ENCODE data around the gene TK2. TPM values are rescaled to one million over a fixed set of nuclear protein-coding genes. Genes with fewer than 3 reads are reported as not detected.

Gene TK2
- total RNA-seq, 3 donors from 2014 or later, result 14.4 to 29.4 (median 17.8) TPM

- DNase-seq (no peak), ATAC-seq (no peak)
- Histone ChIP-seq H3K9me3 (no peaks in the 10 kb centered on the region), H3K4me1 (ENCODE audit: low read depth) (peaks cover 22% of the 10 kb centered on the region), H3K4me3 (no peak overlapping the region), H3K36me3 (ENCODE audit: low read depth) (peaks cover 4% of the 10 kb centered on the region)
- intact Hi-C loops (cut with DNase I, micrococcal nuclease), result no loop called here
- no peak for TF ChIP-seq CTCF (IDR thresholded peaks at IDR 0.05)
Observed at GRCh38 chr16:66521252-66521713, 28.6 kb downstream of the TK2 start.

- DNase-seq (no peak), ATAC-seq (no peak)
- Histone ChIP-seq H3K4me1 (ENCODE audit: low read depth) (peaks cover 24% of the 10 kb centered on the region), H3K9me3 (no peaks in the 10 kb centered on the region), H3K4me3 (no peak overlapping the region), H3K36me3 (ENCODE audit: low read depth) (peaks cover 4% of the 10 kb centered on the region)
- intact Hi-C loops (cut with DNase I, micrococcal nuclease), result no loop called here
- TF ChIP-seq CTCF (IDR thresholded peaks at IDR 0.05), result no peak
Observed at GRCh38 chr16:66520406-66521170, 29.3 kb downstream of the TK2 start.

GRCh38 chr16:66519482-66520373 is 30.2 kb downstream of the TK2 start:
- intact Hi-C loops (cut with DNase I, micrococcal nuclease), result no loop called here
- no peak for ATAC-seq
- Histone ChIP-seq H3K4me1 (ENCODE audit: low read depth) (peaks cover 24% of the 10 kb centered on the region), H3K36me3 (ENCODE audit: low read depth) (peaks cover 4% of the 10 kb centered on the region), H3K9me3 (no peaks in the 10 kb centered on the region), H3K4me3 (no peak overlapping the region)
- DNase-seq, result no peak
- no peak for TF ChIP-seq CTCF (IDR thresholded peaks at IDR 0.05)

DNA sequence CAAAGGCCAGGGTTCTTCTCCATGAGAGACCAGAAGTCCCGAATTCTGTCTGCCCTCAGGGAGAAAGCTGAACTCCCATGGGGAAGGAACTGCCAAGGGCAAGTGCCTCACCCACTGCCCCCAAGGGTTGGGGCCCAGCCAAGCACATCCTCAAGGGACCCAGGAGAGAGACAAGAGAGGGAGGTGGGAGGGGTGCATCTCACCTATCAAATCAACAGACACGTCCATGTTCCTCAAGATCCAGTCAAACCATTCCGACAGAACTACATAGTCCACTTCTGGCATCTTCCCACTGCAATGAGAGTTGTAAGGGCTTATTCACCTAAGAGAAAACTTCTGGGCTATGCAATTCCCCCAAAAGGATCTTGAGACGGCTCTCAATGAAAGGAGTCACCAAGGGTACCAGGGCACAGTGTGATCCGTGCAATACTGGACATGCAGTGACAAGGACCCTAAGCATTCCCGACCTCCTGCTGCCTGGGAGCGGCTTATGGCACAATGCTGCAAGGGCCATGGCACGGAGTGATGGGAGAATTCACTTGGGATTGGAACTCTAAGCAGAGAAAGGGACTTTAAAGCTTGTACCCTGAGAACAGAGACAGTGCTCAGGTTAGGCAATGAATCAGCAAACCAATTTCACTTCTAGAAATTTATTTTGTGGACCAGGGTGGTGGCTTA is 32.2 kb downstream of the TK2 start:
- DNase-seq, result peak in 1 of 3 donors; percentile 58
- intact Hi-C loops (cut with DNase I, micrococcal nuclease), result no loop called here

More for the DNA sequence above, 32.2 kb downstream of the TK2 start:
- peaks cover 4% of the 10 kb centered on the region for H3K36me3 ChIP-seq (ENCODE audit: low read depth)
- no peak for TF ChIP-seq CTCF (IDR thresholded peaks at IDR 0.05)
- no peak for ATAC-seq
- peaks cover 24% of the 10 kb centered on the region for H3K4me1 ChIP-seq (ENCODE audit: low read depth)
- H3K4me3 ChIP-seq, result no peak overlapping the region
- H3K9me3 ChIP-seq, result no peaks in the 10 kb centered on the region
